ENCODE data around the gene CXCL8. TPM values are rescaled to one million over a fixed set of nuclear protein-coding genes. Genes with fewer than 3 reads are reported as not detected.

The CXCL8 gene
- polyA plus RNA-seq, 2 of the 4 experiments (the other 2 are of a cell fraction), result 4.4 to 57.2 TPM

- no peak for TF ChIP-seq CTCF (IDR thresholded peaks at IDR 0.05)
- no peak for TF ChIP-seq MAX (IDR thresholded peaks at IDR 0.05)
- TF ChIP-seq KDM5A (IDR thresholded peaks at IDR 0.05), result no peak
Observed at GRCh38 chr4:73731968-73732610, 8.3 kb upstream of the CXCL8 start (continued).

DNA sequence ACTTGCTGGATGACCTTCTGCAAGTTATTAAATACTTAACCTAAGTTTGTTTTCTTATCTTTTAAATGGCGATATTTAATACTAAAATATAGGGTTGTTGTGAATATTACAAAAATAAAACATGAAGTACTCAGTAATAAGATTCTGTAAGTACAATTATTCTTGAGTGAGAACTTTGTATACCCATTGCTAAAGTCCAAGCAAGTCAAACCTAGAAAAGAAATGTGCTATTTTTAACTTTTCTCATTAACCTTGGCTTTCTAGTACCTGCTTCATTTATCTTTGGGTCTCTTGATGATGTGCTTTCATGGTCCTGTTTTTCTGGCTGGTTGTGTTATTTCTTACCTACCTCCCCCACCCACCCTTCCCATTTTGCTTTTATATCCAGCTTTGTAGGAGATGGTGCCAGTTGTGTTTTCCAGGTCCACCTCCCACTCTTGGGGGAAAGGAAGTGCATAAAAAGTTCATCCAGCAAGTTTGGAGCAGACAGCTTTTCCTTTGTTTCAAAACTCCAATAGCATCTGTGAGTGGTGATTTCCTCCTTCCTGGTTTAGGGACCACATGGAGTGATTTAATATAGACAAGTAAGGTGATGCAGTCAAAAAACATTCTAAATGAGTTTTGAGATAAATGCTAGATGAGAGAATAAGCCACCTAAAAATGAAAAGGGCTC lies 7.5 kb upstream of the CXCL8 start:
- FAIRE-seq, result no peak
- ChIA-PET CTCF (no interaction called here), POLR2A (no interaction called here)
- no peak for ATAC-seq
- Histone ChIP-seq H3K4me3 (no peak overlapping the region), H3K4me1 (peaks cover 38% of the 10 kb centered on the region), H3K9me3 (no peaks in the 10 kb centered on the region), H3K27ac (peak overlapping the region in 1 of 2 experiments; percentile 44; a peak in 2 of 6 replicates), H3K4me2 (no peak overlapping the region)
- DNase-seq (ENCODE audit: low read depth in 1 of 2, low spot score in 1 of 2), result no peak
- TF ChIP-seq KDM5A (IDR thresholded peaks at IDR 0.05) (no peak), BHLHE40 (IDR thresholded peaks at IDR 0.05; ENCODE audit: low read depth, low read length) (no peak), MAZ (IDR thresholded peaks at IDR 0.05; ENCODE audit: borderline replicate concordance, low read depth, low read length) (no peak), FOSL2 (IDR thresholded peaks at IDR 0.05) (no peak), FOSL2 (CRISPR knock-in tag; IDR thresholded peaks at IDR 0.05) (no peak), RAD21 (conservative IDR thresholded peaks at IDR 0.05 in 1 of 2, IDR thresholded peaks at IDR 0.05 in 1 of 2) (no peak), HEYL (CRISPR knock-in tag; IDR thresholded peaks at IDR 0.05) (no peak), REST (IDR thresholded peaks at IDR 0.05) (no peak), CHD2 (IDR thresholded peaks at IDR 0.05; ENCODE audit: low read length, partially characterized antibody) (no peak), MAFK (IDR thresholded peaks at IDR 0.05; ENCODE audit: partially characterized antibody) (no peak), CBX2 (IDR thresholded peaks at IDR 0.05; ENCODE audit: borderline replicate concordance, low read depth) (no peak), NR3C1 (IDR thresholded peaks at IDR 0.05) (no peak)
- TF ChIP-seq, protein P1, sequence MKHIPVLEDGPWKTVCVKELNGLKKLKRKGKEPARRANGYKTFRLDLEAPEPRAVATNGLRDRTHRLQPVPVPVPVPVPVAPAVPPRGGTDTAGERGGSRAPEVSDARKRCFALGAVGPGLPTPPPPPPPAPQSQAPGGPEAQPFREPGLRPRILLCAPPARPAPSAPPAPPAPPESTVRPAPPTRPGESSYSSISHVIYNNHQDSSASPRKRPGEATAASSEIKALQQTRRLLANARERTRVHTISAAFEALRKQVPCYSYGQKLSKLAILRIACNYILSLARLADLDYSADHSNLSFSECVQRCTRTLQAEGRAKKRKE (CRISPR knock-in tag; IDR thresholded peaks at IDR 0.05; ENCODE audit: low read depth), result no peak
- TF ChIP-seq, protein P2, sequence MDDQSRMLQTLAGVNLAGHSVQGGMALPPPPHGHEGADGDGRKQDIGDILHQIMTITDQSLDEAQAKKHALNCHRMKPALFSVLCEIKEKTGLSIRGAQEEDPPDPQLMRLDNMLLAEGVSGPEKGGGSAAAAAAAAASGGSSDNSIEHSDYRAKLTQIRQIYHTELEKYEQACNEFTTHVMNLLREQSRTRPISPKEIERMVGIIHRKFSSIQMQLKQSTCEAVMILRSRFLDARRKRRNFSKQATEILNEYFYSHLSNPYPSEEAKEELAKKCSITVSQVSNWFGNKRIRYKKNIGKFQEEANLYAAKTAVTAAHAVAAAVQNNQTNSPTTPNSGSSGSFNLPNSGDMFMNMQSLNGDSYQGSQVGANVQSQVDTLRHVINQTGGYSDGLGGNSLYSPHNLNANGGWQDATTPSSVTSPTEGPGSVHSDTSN (IDR thresholded peaks at IDR 0.05), result no peak
- 90% methylated on average over 1 of the region's 1 CpG for WGBS (ENCODE audit: missing lambda C conversion rate)

Data from A549 (cell line).